K562 (cell line): Measurements from ENCODE around the gene ZNF276.

ENCODE experiments used
- FOS ChIP-seq: IDR thresholded peaks from 3 replicates; pipeline ENCODE4 v1.6.1; 2011; ENCODE audit not compliant: insufficient read length; ENCODE audit errors: extremely low read depth
- FOXP1 ChIP-seq: sonication (generic); formaldehyde crosslinking; IDR thresholded peaks from 2 replicates; pipeline ENCODE4 v1.8.0; 2022; ENCODE audit warnings: mild to moderate bottlenecking, missing genetic modification reagents
- MAX ChIP-seq: sonication (generic); formaldehyde crosslinking; IDR thresholded peaks from 2 replicates; pipeline ENCODE4 v1.9.0; 2022; ENCODE audit warnings: mild to moderate bottlenecking, missing genetic modification reagents
- NR3C1 ChIP-seq: sonication (generic); formaldehyde crosslinking; IDR thresholded peaks from 2 replicates; pipeline ENCODE4 v1.8.1; 2022; ENCODE audit warnings: missing genetic modification reagents
- RAD21 ChIP-seq, 2 experiments: fragments of 250-450 bp in 1 of 2; fragments of 450-650 bp in 1 of 2; sonication (Bioruptor Pico) in 1 of 2; formaldehyde crosslinking in 1 of 2; IDR thresholded peaks in 1 of 2; conservative IDR thresholded peaks in 1 of 2; 2 replicates each; pipeline versions ENCODE4 v1.4.0 to v1.8.0; 2020 to 2022; ENCODE audit warnings: mild to moderate bottlenecking in 2 of 2, moderate library complexity in 1 of 2
- STAT6 ChIP-seq: sonication (generic); formaldehyde crosslinking; IDR thresholded peaks from 2 replicates; pipeline ENCODE4 v1.8.1; 2023; ENCODE audit warnings: mild to moderate bottlenecking, missing genetic modification reagents
- ZNF12 ChIP-seq: sonication (generic); formaldehyde crosslinking; IDR thresholded peaks from 2 replicates; pipeline ENCODE4 v1.4.0; 2020; ENCODE audit warnings: mild to moderate bottlenecking, missing genetic modification reagents
- TF ChIP-seq, protein P1 (sequence below): fragments of 450-650 bp; formaldehyde crosslinking; IDR thresholded peaks from 2 replicates; pipeline ENCODE4 v1.4.0; 2022; ENCODE audit warnings: missing genetic modification characterization

- TF ChIP-seq NR3C1 (CRISPR knock-in tag) (no peak), FOXP1 (CRISPR knock-in tag) (no peak), ZNF12 (CRISPR knock-in tag) (no peak), MAX (CRISPR knock-in tag) (no peak), FOS (no peak), RAD21 (CRISPR knock-in tag; conservative IDR thresholded peaks at IDR 0.05 in 1 of 2, IDR thresholded peaks at IDR 0.05 in 1 of 2) (no peak), STAT6 (CRISPR knock-in tag) (no peak)
- TF ChIP-seq, protein P1, sequence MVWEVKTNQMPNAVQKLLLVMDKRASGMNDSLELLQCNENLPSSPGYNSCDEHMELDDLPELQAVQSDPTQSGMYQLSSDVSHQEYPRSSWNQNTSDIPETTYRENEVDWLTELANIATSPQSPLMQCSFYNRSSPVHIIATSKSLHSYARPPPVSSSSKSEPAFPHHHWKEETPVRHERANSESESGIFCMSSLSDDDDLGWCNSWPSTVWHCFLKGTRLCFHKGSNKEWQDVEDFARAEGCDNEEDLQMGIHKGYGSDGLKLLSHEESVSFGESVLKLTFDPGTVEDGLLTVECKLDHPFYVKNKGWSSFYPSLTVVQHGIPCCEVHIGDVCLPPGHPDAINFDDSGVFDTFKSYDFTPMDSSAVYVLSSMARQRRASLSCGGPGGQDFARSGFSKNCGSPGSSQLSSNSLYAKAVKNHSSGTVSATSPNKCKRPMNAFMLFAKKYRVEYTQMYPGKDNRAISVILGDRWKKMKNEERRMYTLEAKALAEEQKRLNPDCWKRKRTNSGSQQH (CRISPR knock-in tag): no peak
Measured at GRCh38 chr16:89691231-89691985, 29.9 kb upstream of the ZNF276 start.
